ENCODE data around the gene TEX51. TPM values are rescaled to one million over a fixed set of nuclear protein-coding genes. Genes with fewer than 3 reads are reported as not detected.

The TEX51 gene
- total RNA-seq, 6 experiments from 2014 or later = 0.66 TPM; not detected in 5

DNA sequence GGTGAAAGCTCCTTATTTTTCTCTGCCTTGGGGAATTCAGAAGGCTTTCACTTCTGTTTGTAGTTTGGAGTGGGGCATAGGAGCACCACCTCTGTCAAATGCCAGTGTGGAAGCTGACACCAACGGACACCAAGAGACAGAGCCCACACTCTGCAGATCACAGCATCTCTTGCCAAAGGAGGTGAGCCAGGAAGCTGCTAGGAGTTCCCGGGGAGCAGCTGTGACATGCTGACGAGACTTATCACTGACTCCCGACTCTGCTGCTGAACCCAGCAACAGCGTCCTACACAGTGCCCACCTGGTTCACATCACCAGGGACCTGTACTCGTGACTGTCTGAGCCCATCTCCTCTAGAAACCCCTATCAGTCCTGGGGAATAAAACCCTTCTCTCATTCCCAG is 8.1 kb downstream of the TEX51 start:
- no peaks in the 10 kb centered on the region for H3K4me1 ChIP-seq
- H3K27me3 ChIP-seq = no peaks in the 10 kb centered on the region
- H3K9me3 ChIP-seq = no peaks in the 10 kb centered on the region
- no peak overlapping the region for H3K4me3 ChIP-seq
- ATAC-seq (no peak), DNase-seq (peak in 1 of 3 donors; percentile 14)
- TF ChIP-seq, protein P1, sequence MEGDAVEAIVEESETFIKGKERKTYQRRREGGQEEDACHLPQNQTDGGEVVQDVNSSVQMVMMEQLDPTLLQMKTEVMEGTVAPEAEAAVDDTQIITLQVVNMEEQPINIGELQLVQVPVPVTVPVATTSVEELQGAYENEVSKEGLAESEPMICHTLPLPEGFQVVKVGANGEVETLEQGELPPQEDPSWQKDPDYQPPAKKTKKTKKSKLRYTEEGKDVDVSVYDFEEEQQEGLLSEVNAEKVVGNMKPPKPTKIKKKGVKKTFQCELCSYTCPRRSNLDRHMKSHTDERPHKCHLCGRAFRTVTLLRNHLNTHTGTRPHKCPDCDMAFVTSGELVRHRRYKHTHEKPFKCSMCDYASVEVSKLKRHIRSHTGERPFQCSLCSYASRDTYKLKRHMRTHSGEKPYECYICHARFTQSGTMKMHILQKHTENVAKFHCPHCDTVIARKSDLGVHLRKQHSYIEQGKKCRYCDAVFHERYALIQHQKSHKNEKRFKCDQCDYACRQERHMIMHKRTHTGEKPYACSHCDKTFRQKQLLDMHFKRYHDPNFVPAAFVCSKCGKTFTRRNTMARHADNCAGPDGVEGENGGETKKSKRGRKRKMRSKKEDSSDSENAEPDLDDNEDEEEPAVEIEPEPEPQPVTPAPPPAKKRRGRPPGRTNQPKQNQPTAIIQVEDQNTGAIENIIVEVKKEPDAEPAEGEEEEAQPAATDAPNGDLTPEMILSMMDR (IDR thresholded peaks at IDR 0.05) = no peak
- no peak for TF ChIP-seq POLR2A (IDR thresholded peaks at IDR 0.05)
- no peaks in the 10 kb centered on the region for H3K36me3 ChIP-seq
- intact Hi-C loops (cut with DNase I) = no loop called here
- 55% methylated on average over 6 of the region's 6 CpGs for WGBS (ENCODE audit: insufficient coverage, low coverage, low lambda C conversion rate, missing lambda C conversion rate)
- H3K27ac ChIP-seq = no peak overlapping the region

DNA sequence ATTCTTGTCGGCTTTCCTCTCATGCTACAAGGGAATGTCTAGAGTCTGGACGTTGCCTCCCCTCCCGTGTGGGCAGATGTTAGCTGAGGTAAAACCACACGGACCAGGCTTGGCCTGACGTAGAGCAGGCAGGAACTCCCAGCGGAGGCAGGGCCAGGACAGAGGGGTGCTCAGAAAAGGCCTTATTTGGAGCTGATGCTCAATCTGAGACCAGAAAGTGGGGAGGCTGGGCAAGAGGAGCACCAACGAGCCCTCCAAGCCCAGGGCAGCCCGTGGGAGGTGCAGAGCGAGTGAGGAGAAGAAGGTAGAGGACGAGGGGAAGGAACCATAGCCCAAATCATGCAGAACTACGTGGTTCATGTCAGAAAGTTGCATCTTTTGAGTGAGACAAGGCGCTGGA is 9.0 kb downstream of the TEX51 start:
- Histone ChIP-seq H3K9me3 (no peaks in the 10 kb centered on the region), H3K4me3 (no peak overlapping the region), H3K4me1 (no peaks in the 10 kb centered on the region), H3K36me3 (no peaks in the 10 kb centered on the region), H3K27ac (no peak overlapping the region), H3K27me3 (no peaks in the 10 kb centered on the region)
- intact Hi-C loops (cut with DNase I) = no loop called here
- DNase-seq (peak in 1 of 3 donors; percentile 15), ATAC-seq (no peak)
- TF ChIP-seq, protein P1 (IDR thresholded peaks at IDR 0.05) = no peak
- no peak for TF ChIP-seq POLR2A (IDR thresholded peaks at IDR 0.05)
- 75% methylated on average over 12 of the region's 12 CpGs for WGBS (ENCODE audit: insufficient coverage, low coverage, low lambda C conversion rate, missing lambda C conversion rate)

DNA sequence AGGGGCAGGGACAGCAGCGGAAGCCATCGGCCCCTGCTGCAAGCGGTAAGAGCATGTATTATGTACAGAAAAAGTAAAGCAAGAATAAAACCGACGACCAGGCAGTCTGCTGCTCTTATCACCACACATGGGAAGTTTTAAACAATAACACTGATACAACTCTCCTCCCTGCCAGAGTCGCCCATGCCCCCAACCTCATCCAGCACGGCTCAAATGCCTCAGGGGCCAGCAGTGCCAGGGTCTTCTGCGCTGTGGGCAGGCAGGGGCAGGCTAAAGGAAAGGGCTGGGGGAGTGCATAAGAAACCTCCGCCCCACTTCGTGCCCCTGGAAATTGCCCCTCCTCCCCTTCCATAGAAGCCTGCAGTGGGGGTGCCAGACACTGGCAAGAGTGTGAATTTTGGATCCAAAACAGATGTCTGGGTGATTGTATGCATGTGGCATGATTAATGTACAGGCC is 10.1 kb downstream of the TEX51 start:
- H3K4me3 ChIP-seq = no peak overlapping the region
- H3K27ac ChIP-seq = no peak overlapping the region
- TF ChIP-seq, protein P1 (IDR thresholded peaks at IDR 0.05) = no peak
- TF ChIP-seq POLR2A (IDR thresholded peaks at IDR 0.05) = no peak
- ATAC-seq (no peak), DNase-seq (peak in 1 of 3 donors; percentile 36)
- no peaks in the 10 kb centered on the region for H3K27me3 ChIP-seq
- no peaks in the 10 kb centered on the region for H3K9me3 ChIP-seq
- H3K36me3 ChIP-seq = no peaks in the 10 kb centered on the region
- WGBS (ENCODE audit: insufficient coverage, low coverage, low lambda C conversion rate, missing lambda C conversion rate) = 46% methylated on average over 5 of the region's 10 CpGs
- no peaks in the 10 kb centered on the region for H3K4me1 ChIP-seq
- intact Hi-C loops (cut with DNase I) = no loop called here

DNA sequence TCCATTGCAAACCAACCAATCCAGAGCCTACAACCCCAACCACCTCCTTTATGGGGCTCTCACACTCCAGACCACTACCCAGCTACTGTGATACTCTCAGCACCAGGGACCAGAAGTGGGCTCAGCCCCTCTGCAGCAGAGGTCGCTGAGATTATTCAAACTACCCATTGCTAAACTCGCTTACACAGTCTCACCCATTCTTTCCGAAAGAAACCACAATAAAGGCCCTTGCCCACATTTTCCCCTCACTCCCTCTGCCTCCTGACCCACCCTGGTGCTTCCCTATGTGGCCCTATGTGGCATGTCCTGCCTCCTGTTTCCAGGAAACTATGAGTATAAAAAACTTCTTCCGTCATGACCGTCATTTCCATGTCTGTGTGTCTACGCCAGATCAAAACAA is 10.7 kb downstream of the TEX51 start:
- Histone ChIP-seq H3K27me3 (no peaks in the 10 kb centered on the region), H3K9me3 (no peaks in the 10 kb centered on the region), H3K27ac (no peak overlapping the region), H3K4me3 (no peak overlapping the region), H3K36me3 (no peaks in the 10 kb centered on the region), H3K4me1 (no peaks in the 10 kb centered on the region)
- ATAC-seq (no peak), DNase-seq (no peak)
- 67% methylated on average over 6 of the region's 6 CpGs for WGBS (ENCODE audit: insufficient coverage, low coverage, low lambda C conversion rate, missing lambda C conversion rate)
- intact Hi-C loops (cut with DNase I) = no loop called here
- TF ChIP-seq POLR2A (IDR thresholded peaks at IDR 0.05) = no peak
- TF ChIP-seq, protein P1 (IDR thresholded peaks at IDR 0.05) = no peak

DNA sequence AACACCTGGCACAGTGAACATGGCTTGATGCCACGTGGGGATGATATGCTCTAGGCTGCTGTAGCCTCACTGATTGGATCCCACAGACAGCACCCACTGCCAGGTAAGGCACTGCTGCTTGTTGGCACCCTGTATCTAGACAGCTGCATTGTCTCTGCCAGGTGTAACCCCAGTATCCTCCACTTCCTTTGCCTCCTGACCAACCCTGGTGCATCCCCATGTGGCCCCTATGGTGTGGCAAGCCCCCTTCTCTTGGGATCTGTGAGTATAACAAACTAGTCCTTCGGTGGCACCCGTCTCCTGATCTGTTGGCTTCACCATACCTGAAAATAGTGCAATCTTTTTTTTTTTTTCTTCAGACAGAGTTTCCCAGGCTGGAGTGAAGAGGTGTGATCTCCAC is 11.1 kb downstream of the TEX51 start:
- Histone ChIP-seq H3K27ac (no peak overlapping the region), H3K9me3 (no peaks in the 10 kb centered on the region), H3K27me3 (no peaks in the 10 kb centered on the region), H3K4me3 (no peak overlapping the region), H3K36me3 (no peaks in the 10 kb centered on the region), H3K4me1 (no peaks in the 10 kb centered on the region)
- TF ChIP-seq, protein P1 (IDR thresholded peaks at IDR 0.05) = no peak
- TF ChIP-seq POLR2A (IDR thresholded peaks at IDR 0.05) = no peak
- DNase-seq = no peak
- intact Hi-C loops (cut with DNase I) = no loop called here
- WGBS (ENCODE audit: insufficient coverage, low coverage, low lambda C conversion rate, missing lambda C conversion rate) = 86% methylated on average over 3 of the region's 3 CpGs
- no peak for ATAC-seq

Measured in right lobe of liver (tissue), 6 donors.